Neural crest cell (in vitro differentiated cells): ENCODE measurements around the gene C1QC. TPM values are rescaled to one million over a fixed set of nuclear protein-coding genes. Genes with fewer than 3 reads are reported as not detected.

Experiments used
- DNase-seq: peaks from one replicate; pipeline ENCODE4 v3.0.0; 2021; ENCODE audit warnings: low read depth, mixed read lengths, low spot score
- H3K27ac Mint-ChIP-seq: one replicate; pipeline ENCODE4 v1.8.0; 2021; ENCODE audit warnings: mild to moderate bottlenecking, mixed read lengths; ENCODE audit not compliant: unreplicated experiment
- H3K27me3 Mint-ChIP-seq: 2 replicates; pipeline ENCODE4 v1.8.0; 2021; ENCODE audit warnings: low read depth, mild to moderate bottlenecking, mixed read lengths
- H3K36me3 Mint-ChIP-seq: 2 replicates; pipeline ENCODE4 v1.8.0; 2021; ENCODE audit warnings: low read depth, mild to moderate bottlenecking, mixed read lengths
- H3K4me1 Mint-ChIP-seq: 2 replicates; pipeline ENCODE4 v1.8.0; 2021; ENCODE audit warnings: mixed read lengths
- H3K4me3 Mint-ChIP-seq: one replicate; pipeline ENCODE4 v1.8.0; 2021; ENCODE audit warnings: mild to moderate bottlenecking, mixed read lengths
- H3K9me3 Mint-ChIP-seq: 2 replicates; pipeline ENCODE4 v1.8.0; 2021; ENCODE audit warnings: mixed read lengths
- total RNA-seq: library from RNA; stranded (reverse); gene quantifications from 2 replicates; pipeline ENCODE4 v1.2.1, GENCODE V29; 2021
- TF ChIP-seq, protein P1 (sequence below): fragments of 200-600 bp; sonication (generic); conservative IDR thresholded peaks from 2 replicates; pipeline ENCODE4 v1.5.0; 2021; ENCODE audit warnings: antibody characterized with exemption, mild to moderate bottlenecking

Gene C1QC
- total RNA-seq, 1 donor from 2014 or later: not detected

DNA sequence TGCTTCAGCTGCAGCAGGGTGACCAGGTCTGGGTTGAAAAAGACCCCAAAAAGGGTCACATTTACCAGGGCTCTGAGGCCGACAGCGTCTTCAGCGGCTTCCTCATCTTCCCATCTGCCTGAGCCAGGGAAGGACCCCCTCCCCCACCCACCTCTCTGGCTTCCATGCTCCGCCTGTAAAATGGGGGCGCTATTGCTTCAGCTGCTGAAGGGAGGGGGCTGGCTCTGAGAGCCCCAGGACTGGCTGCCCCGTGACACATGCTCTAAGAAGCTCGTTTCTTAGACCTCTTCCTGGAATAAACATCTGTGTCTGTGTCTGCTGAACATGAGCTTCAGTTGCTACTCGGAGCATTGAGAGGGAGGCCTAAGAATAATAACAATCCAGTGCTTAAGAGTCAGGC, 4.1 kb upstream of the C1QC start:
- Mint-ChIP-seq H3K36me3 (no peaks in the 10 kb centered on the region), H3K27me3 (peaks cover 11% of the 10 kb centered on the region), H3K27ac (no peak overlapping the region), H3K4me3 (no peak overlapping the region), H3K4me1 (no peaks in the 10 kb centered on the region), H3K9me3 (no peaks in the 10 kb centered on the region)
- no peak for DNase-seq
- TF ChIP-seq, protein P1, sequence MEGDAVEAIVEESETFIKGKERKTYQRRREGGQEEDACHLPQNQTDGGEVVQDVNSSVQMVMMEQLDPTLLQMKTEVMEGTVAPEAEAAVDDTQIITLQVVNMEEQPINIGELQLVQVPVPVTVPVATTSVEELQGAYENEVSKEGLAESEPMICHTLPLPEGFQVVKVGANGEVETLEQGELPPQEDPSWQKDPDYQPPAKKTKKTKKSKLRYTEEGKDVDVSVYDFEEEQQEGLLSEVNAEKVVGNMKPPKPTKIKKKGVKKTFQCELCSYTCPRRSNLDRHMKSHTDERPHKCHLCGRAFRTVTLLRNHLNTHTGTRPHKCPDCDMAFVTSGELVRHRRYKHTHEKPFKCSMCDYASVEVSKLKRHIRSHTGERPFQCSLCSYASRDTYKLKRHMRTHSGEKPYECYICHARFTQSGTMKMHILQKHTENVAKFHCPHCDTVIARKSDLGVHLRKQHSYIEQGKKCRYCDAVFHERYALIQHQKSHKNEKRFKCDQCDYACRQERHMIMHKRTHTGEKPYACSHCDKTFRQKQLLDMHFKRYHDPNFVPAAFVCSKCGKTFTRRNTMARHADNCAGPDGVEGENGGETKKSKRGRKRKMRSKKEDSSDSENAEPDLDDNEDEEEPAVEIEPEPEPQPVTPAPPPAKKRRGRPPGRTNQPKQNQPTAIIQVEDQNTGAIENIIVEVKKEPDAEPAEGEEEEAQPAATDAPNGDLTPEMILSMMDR: no peak

DNA sequence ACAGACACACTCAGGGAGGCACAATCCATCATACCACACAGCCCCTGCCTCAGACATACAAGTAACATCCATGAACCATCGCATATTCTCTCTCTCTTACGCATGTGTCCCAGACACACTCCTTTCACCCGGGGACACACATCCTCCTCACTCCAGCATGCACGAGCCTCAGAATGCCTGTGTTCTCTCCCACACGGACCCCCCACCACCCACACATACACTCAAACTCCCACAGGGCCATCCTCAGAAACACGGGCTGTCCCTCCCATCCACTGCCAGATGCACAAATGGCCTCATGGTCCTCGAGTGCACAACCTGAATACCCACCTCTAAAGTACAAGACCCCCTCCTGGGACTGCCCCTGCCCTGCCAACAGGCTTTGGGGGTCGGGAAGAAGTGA, 2.2 kb upstream of the C1QC start:
- Mint-ChIP-seq H3K4me3 (no peak overlapping the region), H3K27me3 (peaks cover 11% of the 10 kb centered on the region), H3K4me1 (no peaks in the 10 kb centered on the region), H3K36me3 (no peaks in the 10 kb centered on the region), H3K27ac (no peak overlapping the region), H3K9me3 (no peaks in the 10 kb centered on the region)
- TF ChIP-seq, protein P1: no peak
- DNase-seq: no peak

- peak; percentile 90 for DNase-seq
- Mint-ChIP-seq H3K36me3 (no peaks in the 10 kb centered on the region), H3K27me3 (peaks cover 8% of the 10 kb centered on the region), H3K9me3 (no peaks in the 10 kb centered on the region), H3K4me1 (no peaks in the 10 kb centered on the region), H3K27ac (no peak overlapping the region), H3K4me3 (no peak overlapping the region)
- TF ChIP-seq, protein P1: peak; percentile 95
Observed at GRCh38 chr1:22641906-22642636, 1.4 kb upstream of the C1QC start.

DNA sequence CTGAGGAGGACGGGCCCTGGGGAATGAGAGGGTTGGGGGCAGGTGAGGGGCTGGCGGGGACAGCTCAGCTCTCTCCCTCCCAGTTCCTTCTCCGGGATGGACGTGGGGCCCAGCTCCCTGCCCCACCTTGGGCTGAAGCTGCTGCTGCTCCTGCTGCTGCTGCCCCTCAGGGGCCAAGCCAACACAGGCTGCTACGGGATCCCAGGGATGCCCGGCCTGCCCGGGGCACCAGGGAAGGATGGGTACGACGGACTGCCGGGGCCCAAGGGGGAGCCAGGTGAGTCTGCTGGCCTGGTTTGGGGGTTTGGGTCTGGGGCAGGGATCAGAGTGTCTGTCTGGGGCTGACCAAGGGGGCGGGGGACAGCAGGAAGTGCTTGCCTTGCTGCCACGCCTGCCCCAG, 495 bp downstream of the C1QC start:
- DNase-seq: no peak
- peaks cover 7% of the 10 kb centered on the region for H3K27me3 Mint-ChIP-seq
- no peaks in the 10 kb centered on the region for H3K4me1 Mint-ChIP-seq
- H3K27ac Mint-ChIP-seq: no peak overlapping the region
- TF ChIP-seq, protein P1: no peak
- no peak overlapping the region for H3K4me3 Mint-ChIP-seq
- no peaks in the 10 kb centered on the region for H3K36me3 Mint-ChIP-seq
- H3K9me3 Mint-ChIP-seq: no peaks in the 10 kb centered on the region

- no peaks in the 10 kb centered on the region for H3K9me3 Mint-ChIP-seq
- TF ChIP-seq, protein P1: no peak
- H3K27ac Mint-ChIP-seq: no peak overlapping the region
- no peaks in the 10 kb centered on the region for H3K36me3 Mint-ChIP-seq
- no peaks in the 10 kb centered on the region for H3K4me1 Mint-ChIP-seq
- no peak overlapping the region for H3K4me3 Mint-ChIP-seq
- DNase-seq: no peak
- H3K27me3 Mint-ChIP-seq: peaks cover 7% of the 10 kb centered on the region
Observed at GRCh38 chr1:22645931-22646330, 2.5 kb downstream of the C1QC start.
